Activated T-helper 1 cell treated with anti-CD3 and anti-CD28 coated beads, Interleukin-2, amount 50 U/mL, for 16 hours (primary cell): ENCODE measurements around the gene SEC22C.

Source experiments
- DNase-seq, 2 donors: peaks; one replicate each; pipeline ENCODE4 v3.0.0-alpha.2; 2020; ENCODE audit warnings: low read depth in 1 of 2, low spot score in 1 of 2

Gene SEC22C

DNA sequence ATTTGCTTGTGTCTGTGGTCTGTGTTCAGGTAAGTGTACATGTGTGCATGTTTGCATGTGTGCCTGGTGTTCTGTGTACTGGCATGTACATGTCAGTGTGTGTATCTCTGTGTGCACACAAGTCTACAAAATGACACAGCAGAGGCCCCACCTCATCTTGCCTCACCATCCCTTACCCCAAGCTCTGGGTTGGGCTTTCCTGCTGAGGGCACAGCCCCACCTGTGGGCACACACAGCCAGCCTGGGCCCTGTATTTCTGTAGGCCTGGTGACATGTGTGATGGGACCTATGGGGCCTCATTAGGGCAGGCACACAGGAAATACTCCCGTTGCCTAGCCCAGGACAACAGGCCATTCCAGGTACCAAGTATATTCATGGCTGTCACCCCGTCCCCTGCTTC, 65.8 kb downstream of the SEC22C start:
- no peak for DNase-seq

DNA sequence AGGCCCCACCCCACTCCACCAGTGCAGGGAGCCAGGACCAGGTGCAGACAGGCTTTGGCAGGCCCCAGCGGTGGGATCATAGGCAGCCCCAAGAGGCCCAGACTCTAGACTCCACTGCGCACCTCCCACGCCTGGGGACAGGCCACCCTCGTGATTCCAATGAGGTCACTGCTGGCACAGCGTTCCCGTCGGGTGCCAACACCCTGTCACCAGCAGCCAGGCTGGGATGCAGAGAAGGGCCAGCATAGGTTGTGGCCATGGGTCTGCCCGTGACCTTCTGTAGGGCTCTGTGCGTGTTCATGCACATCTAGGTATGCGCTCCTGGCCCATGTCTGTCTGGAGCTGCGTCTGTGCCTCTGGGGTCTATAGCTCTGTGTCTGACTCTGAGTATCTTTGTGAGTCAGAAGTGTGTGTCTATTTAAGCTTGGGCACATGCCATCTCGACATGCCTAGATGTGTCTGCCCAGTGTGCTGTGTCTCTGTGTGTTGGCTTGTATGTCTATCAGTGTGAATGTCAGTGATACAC, 66.3 kb downstream of the SEC22C start:
- DNase-seq, result no peak

- no peak for DNase-seq
Measured at GRCh38 chr3:42514876-42515275, 66.9 kb downstream of the SEC22C start.

GRCh38 chr3:42513521-42513920, 68.2 kb downstream of the SEC22C start:
- DNase-seq, result no peak

GRCh38 chr3:42513121-42513520, 68.6 kb downstream of the SEC22C start:
- no peak for DNase-seq

DNA sequence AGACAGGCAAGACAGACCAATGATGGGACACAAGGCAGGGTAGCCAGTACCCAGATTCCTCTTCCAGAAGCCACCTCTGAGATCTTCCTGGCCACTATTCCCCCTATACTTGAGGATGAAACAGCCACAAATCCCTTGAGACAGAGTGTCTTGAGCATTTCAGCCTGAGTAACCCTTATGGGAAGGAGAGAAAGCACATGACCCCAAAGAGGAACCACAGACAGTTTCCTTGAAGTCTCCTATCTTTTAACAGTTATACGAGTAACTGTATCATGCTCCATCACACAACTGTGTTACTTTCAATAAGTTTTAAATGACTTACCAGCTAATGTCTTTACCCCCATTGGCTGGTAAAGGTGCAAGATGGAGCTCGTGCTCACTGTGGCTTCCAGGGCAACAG, 70.0 kb downstream of the SEC22C start:
- DNase-seq, result no peak

GRCh38 chr3:42511201-42511600, 70.6 kb downstream of the SEC22C start:
- DNase-seq, result no peak

DNA sequence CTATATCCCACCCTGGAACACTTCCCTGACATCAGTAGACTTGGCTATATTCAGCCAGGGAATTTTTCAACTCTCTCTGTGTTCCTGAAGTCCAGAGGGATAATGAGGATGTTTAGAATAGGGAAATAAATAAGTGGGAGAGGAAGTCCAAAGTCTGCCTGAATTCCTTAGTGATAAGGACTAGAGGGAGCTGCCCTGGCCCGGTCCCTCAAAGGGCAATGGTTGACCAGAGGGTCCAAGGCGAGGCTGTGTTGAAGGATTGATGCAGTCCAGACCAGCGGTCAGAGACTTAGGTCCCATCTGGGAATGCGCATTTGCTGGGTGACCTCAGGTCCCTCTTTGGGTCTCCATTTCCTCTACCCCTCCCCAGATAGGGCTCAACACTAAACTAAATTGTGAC, 71.4 kb downstream of the SEC22C start:
- no peak for DNase-seq

DNA sequence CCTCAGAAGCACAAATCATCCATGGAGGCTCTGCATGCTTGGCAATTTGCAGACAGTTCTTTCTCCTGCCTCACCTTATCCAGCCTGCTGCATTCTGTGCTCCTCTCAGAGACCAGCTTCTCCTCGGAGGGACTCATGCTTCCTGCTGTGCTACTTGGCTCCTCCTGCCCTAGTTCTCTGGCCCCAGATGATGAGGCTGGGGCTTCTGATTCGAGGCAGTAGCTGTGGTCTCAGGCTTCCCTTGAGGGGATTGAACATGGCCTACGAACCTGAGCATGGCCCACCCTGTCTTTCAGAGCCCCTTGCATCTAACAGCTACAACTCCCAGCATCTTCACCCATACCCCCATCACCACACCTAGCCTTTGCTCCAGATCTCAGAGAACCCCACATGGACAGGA, 72.7 kb downstream of the SEC22C start:
- no peak for DNase-seq

GRCh38 chr3:42508562-42508961, 73.2 kb downstream of the SEC22C start:
- no peak for DNase-seq

GRCh38 chr3:42507761-42508335, 73.9 kb downstream of the SEC22C start:
- DNase-seq, result no peak

GRCh38 chr3:42507252-42507651, 74.5 kb downstream of the SEC22C start:
- DNase-seq, result no peak

- DNase-seq, result no peak
Measured at GRCh38 chr3:42505849-42506410, 75.8 kb downstream of the SEC22C start.

GRCh38 chr3:42505128-42505848, 76.5 kb downstream of the SEC22C start:
- DNase-seq, result no peak

- DNase-seq, result no peak
Measured at GRCh38 chr3:42504334-42505127, 77.2 kb downstream of the SEC22C start.

DNA sequence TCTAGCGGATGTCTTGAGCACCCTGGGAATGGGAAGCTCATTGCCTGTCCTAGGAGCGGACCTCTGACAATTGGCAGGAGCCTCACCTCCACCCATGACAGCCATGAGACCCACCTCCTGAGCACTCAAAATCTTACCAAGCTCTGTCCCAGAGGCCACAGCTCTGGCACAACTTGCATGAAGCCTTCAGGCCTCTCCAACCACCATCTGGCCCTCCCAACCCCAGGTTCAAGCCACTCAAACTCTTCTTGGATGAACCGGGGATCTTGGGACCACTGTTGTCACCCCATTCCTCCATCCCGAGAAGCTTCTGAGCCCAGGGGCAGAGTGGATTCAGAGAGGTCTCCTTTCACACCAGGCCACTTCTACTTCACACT, 77.8 kb downstream of the SEC22C start:
- no peak for DNase-seq

GRCh38 chr3:42503251-42503924, 78.4 kb downstream of the SEC22C start:
- DNase-seq, result no peak

- DNase-seq, result peak; percentile 89 to 91
Measured at GRCh38 chr3:42502429-42503250, 79.1 kb downstream of the SEC22C start, which contains the start of gene VIPR1. VIPR1 (plus strand) TSS chr3:42502643; CDS start chr3:42502736, 93 bp downstream.

DNA sequence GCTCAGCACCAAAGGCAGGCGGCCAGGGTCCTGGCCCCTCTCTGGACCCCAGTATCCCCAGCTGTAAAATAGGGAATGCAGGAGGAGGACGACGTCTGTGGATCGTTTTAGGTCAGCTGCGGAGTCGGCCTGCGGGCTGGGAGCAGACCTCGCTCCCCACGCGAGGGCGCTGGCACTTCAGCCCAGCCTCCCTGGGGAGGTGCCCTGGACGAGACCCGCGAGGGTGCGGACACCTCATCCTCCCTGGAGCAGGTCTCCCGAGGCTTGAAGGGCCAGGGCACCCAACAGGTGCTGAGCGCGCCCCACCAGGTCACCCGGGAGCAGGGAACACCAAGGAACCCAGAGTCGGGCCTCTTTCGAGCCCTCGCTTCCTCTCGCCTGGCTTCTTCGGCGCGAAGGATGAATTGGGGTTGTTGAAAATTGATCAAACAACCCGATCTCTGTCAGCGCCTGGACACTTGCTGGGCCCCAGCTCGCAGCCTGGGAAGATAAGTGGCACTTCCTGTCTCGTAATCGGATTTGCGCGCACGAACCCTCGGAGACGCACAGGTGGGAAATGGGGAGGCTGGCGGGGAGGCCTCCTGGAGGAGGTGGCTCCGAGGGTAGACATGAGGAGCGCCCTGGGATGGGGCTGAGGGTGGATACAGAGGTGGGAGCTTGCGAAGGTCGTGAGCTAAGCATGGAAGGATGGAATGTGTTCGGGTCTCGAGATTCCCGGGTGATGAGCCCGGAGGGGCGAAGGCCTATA, 79.9 kb downstream of the SEC22C start:
- DNase-seq, result peak; percentile 43 to 44

DNA sequence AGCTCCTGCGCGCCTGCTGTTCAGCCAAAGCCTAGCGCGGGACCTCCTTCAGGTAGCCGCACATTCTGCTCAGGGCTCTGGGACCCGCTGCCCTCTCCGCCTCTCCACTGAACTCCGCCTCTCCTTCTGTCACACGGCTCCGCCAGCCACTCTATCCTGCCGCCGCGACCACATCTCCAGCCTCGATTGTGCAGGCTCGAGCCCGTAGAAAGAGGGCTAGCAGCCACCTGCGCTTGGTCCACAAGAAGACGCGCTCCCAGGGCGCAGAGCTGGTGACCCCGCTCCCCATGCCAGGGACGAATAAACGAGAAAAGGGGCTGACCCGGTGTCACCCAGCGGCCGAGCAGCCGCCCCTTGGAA, 80.5 kb downstream of the SEC22C start:
- DNase-seq, result no peak
